ENCODE data around the gene DECR2. TPM values are rescaled to one million over a fixed set of nuclear protein-coding genes. Genes with fewer than 3 reads are reported as not detected.

DECR2 gene
- total and polyA plus RNA-seq, 8 donors, result 5.8 to 149 (median 21.7) TPM

- Histone ChIP-seq H3K4me1 (peaks cover 16 to 26% (median 24%) of the 10 kb centered on the region in 4 donors), H3K27me3 (no peaks in the 10 kb centered on the region), H3K36me3 (peaks cover 45 to 80% (median 74%) of the 10 kb centered on the region in 4 donors), H3K27ac (peak within 1 kb of the TSS; percentile 62 to 83 (median 75)), H3K4me3 (peak within 1 kb of the TSS; percentile 53 to 68 (median 58)), H3K9me3 (no peaks in the 10 kb centered on the region)
- TF ChIP-seq POLR2AphosphoS5 (IDR thresholded peaks at IDR 0.05) (peak; percentile 64 to 91 (median 74)), POLR2A (IDR thresholded peaks at IDR 0.05) (peak in 1 of 4 donors; percentile 10), CTCF (IDR thresholded peaks at IDR 0.05) (no peak), EP300 (IDR thresholded peaks at IDR 0.05) (no peak)
- intact Hi-C loops (cut with DNase I; ENCODE audit: low total_unique reads), result no loop called here
- WGBS, 5 donors, result 0 to 2% (median 0%) methylated on average over 17 to 30 of the region's 30 CpGs
- DNase-seq, result peak; percentile 97 to 98
These were observed 31.2 kb upstream of the DECR2 start, which contains the start of gene MRPL28 for GRCh38 chr16:370443-370842. Gene MRPL28 (minus strand): TSS chr16:370538. CDS start chr16:370218, 320 bp downstream.

- TF ChIP-seq CTCF (IDR thresholded peaks at IDR 0.05) (no peak), EP300 (IDR thresholded peaks at IDR 0.05) (no peak), POLR2AphosphoS5 (IDR thresholded peaks at IDR 0.05) (no peak), POLR2A (IDR thresholded peaks at IDR 0.05) (no peak)
- H3K36me3 ChIP-seq, result peaks cover 49 to 85% (median 78%) of the 10 kb centered on the region in 4 donors
- intact Hi-C loops (cut with DNase I; ENCODE audit: low total_unique reads), result no loop called here
- peak overlapping the region; percentile 62 to 83 (median 75) for H3K27ac ChIP-seq
- DNase-seq, result no peak
- H3K9me3 ChIP-seq, result no peaks in the 10 kb centered on the region
- H3K4me3 ChIP-seq, result peak overlapping the region; percentile 53 to 68 (median 58)
- no peaks in the 10 kb centered on the region for H3K27me3 ChIP-seq
- H3K4me1 ChIP-seq, result peaks cover 16 to 26% (median 24%) of the 10 kb centered on the region in 4 donors
- WGBS, 5 donors, result 55 to 70% (median 56%) methylated on average over 6 to 10 of the region's 10 CpGs
These were observed 30.6 kb upstream of the DECR2 start for GRCh38 chr16:370979-371514.

GRCh38 chr16:371515-372301, 30.0 kb upstream of the DECR2 start:
- H3K4me1 ChIP-seq, result peaks cover 16 to 26% (median 24%) of the 10 kb centered on the region in 4 donors
- peak overlapping the region in 3 of 5 donors; percentile 71 to 83 (median 77) for H3K27ac ChIP-seq
- TF ChIP-seq CTCF (IDR thresholded peaks at IDR 0.05), result no peak
- no peak for TF ChIP-seq POLR2A (IDR thresholded peaks at IDR 0.05)
- TF ChIP-seq EP300 (IDR thresholded peaks at IDR 0.05), result no peak
- no peak for TF ChIP-seq POLR2AphosphoS5 (IDR thresholded peaks at IDR 0.05)
- peaks cover 55 to 85% (median 78%) of the 10 kb centered on the region in 4 donors for H3K36me3 ChIP-seq
- H3K9me3 ChIP-seq, result no peaks in the 10 kb centered on the region
- intact Hi-C loops (cut with DNase I; ENCODE audit: low total_unique reads), result no loop called here
- H3K4me3 ChIP-seq, result no peak overlapping the region
- H3K27me3 ChIP-seq, result no peaks in the 10 kb centered on the region
- 79 to 89% (median 82%) methylated on average over 26 to 31 of the region's 31 CpGs for WGBS, 5 donors
- DNase-seq, result peak in 1 of 2 donors; percentile 18

- Histone ChIP-seq H3K4me1 (peaks cover 16 to 26% (median 24%) of the 10 kb centered on the region in 4 donors), H3K4me3 (no peak overlapping the region), H3K27ac (no peak overlapping the region), H3K27me3 (no peaks in the 10 kb centered on the region), H3K9me3 (no peaks in the 10 kb centered on the region), H3K36me3 (peaks cover 61 to 85% (median 78%) of the 10 kb centered on the region in 4 donors)
- WGBS, 5 donors, result 79 to 91% (median 85%) methylated on average over 9 to 19 of the region's 19 CpGs
- TF ChIP-seq POLR2A (IDR thresholded peaks at IDR 0.05) (no peak), EP300 (IDR thresholded peaks at IDR 0.05) (no peak), CTCF (IDR thresholded peaks at IDR 0.05) (no peak), POLR2AphosphoS5 (IDR thresholded peaks at IDR 0.05) (no peak)
- DNase-seq, result peak in 1 of 2 donors; percentile 10
- intact Hi-C loops (cut with DNase I; ENCODE audit: low total_unique reads), result no loop called here
These were observed 29.2 kb upstream of the DECR2 start for GRCh38 chr16:372302-372983.

All from stomach (tissue), 9 donors.